Central memory CD8-positive, alpha-beta T cell (primary cell): ENCODE results near the gene SMC6.

Experiments used
- ATAC-seq: fragments of 150-1000 bp; cut with Tn5 transposase; replicated peaks from 2 replicates; pipeline ENCODE4 v1.10.0; 2022; ENCODE audit warnings: mild to moderate bottlenecking, moderate FRiP score, moderate number of reproducible peaks; ENCODE audit not compliant: poor library complexity, severe bottlenecking; ENCODE audit errors: extremely low read depth
- DNase-seq, 2 donors: peaks; one replicate each; pipeline ENCODE4 v3.0.0; 2021; ENCODE audit warnings: low spot score in 2 of 2
- H3K27ac Mint-ChIP-seq: one replicate; pipeline ENCODE4 v1.8.0; 2022; ENCODE audit warnings: low read depth, mild to moderate bottlenecking, moderate library complexity, mixed read lengths
- H3K27me3 Mint-ChIP-seq: one replicate; pipeline ENCODE4 v1.8.0; 2022; ENCODE audit warnings: mixed read lengths
- H3K36me3 Mint-ChIP-seq: one replicate; pipeline ENCODE4 v1.8.0; 2022; ENCODE audit warnings: mild to moderate bottlenecking, moderate library complexity, mixed read lengths; ENCODE audit not compliant: insufficient read depth
- H3K4me1 Mint-ChIP-seq: one replicate; pipeline ENCODE4 v1.8.0; 2022; ENCODE audit warnings: mixed read lengths
- H3K4me3 Mint-ChIP-seq: one replicate; pipeline ENCODE4 v1.8.0; 2022; ENCODE audit warnings: mild to moderate bottlenecking, moderate library complexity, mixed read lengths
- H3K9me3 Mint-ChIP-seq: one replicate; pipeline ENCODE4 v1.8.0; 2022; ENCODE audit warnings: mixed read lengths

SMC6 gene

GRCh38 chr2:17754773-17755425, 1.3 kb upstream of the SMC6 start:
- Mint-ChIP-seq H3K9me3 (no peaks in the 10 kb centered on the region), H3K27ac (peak overlapping the region; percentile 97), H3K4me3 (peak overlapping the region; percentile 88), H3K27me3 (no peaks in the 10 kb centered on the region), H3K4me1 (peaks cover 27% of the 10 kb centered on the region), H3K36me3 (peaks cover 10% of the 10 kb centered on the region)
- DNase-seq (no peak), ATAC-seq (no peak)

GRCh38 chr2:17752892-17753802, 463 bp downstream of the SMC6 start:
- DNase-seq (no peak), ATAC-seq (peak; percentile 44)
- Mint-ChIP-seq H3K4me3 (peak overlapping the region; percentile 88), H3K4me1 (peaks cover 29% of the 10 kb centered on the region), H3K9me3 (no peaks in the 10 kb centered on the region), H3K27me3 (no peaks in the 10 kb centered on the region), H3K36me3 (peaks cover 10% of the 10 kb centered on the region), H3K27ac (peak overlapping the region; percentile 97)

- no peaks in the 10 kb centered on the region for H3K9me3 Mint-ChIP-seq
- no peaks in the 10 kb centered on the region for H3K27me3 Mint-ChIP-seq
- DNase-seq (no peak), ATAC-seq (no peak)
- peaks cover 29% of the 10 kb centered on the region for H3K4me1 Mint-ChIP-seq
- no peak overlapping the region for H3K27ac Mint-ChIP-seq
- H3K36me3 Mint-ChIP-seq, result peaks cover 10% of the 10 kb centered on the region
- H3K4me3 Mint-ChIP-seq, result peak overlapping the region; percentile 88
Measured at GRCh38 chr2:17752246-17752645, 1.4 kb downstream of the SMC6 start.

GRCh38 chr2:17749753-17750438, 3.7 kb downstream of the SMC6 start:
- DNase-seq (no peak), ATAC-seq (no peak)
- H3K4me1 Mint-ChIP-seq, result peaks cover 26% of the 10 kb centered on the region
- H3K4me3 Mint-ChIP-seq, result peak overlapping the region; percentile 19
- no peaks in the 10 kb centered on the region for H3K27me3 Mint-ChIP-seq
- H3K27ac Mint-ChIP-seq, result peak overlapping the region; percentile 67
- peaks cover 13% of the 10 kb centered on the region for H3K36me3 Mint-ChIP-seq
- H3K9me3 Mint-ChIP-seq, result no peaks in the 10 kb centered on the region

GRCh38 chr2:17748745-17749144, 4.9 kb downstream of the SMC6 start:
- ATAC-seq (no peak), DNase-seq (no peak)
- Mint-ChIP-seq H3K36me3 (peaks cover 14% of the 10 kb centered on the region), H3K4me1 (peaks cover 20% of the 10 kb centered on the region), H3K9me3 (no peaks in the 10 kb centered on the region), H3K27ac (no peak overlapping the region), H3K4me3 (no peak overlapping the region), H3K27me3 (no peaks in the 10 kb centered on the region)

GRCh38 chr2:17747684-17748452, 5.7 kb downstream of the SMC6 start:
- Mint-ChIP-seq H3K9me3 (no peaks in the 10 kb centered on the region), H3K4me3 (no peak overlapping the region), H3K4me1 (peaks cover 18% of the 10 kb centered on the region), H3K27me3 (no peaks in the 10 kb centered on the region), H3K36me3 (peaks cover 12% of the 10 kb centered on the region), H3K27ac (no peak overlapping the region)
- ATAC-seq, result no peak
- DNase-seq, result no peak

- DNase-seq (no peak), ATAC-seq (no peak)
- Mint-ChIP-seq H3K27me3 (no peaks in the 10 kb centered on the region), H3K9me3 (no peaks in the 10 kb centered on the region), H3K4me1 (no peaks in the 10 kb centered on the region), H3K4me3 (no peak overlapping the region), H3K27ac (peak overlapping the region; percentile 63), H3K36me3 (peaks cover 39% of the 10 kb centered on the region)
Measured at GRCh38 chr2:17740203-17740602, 13.4 kb downstream of the SMC6 start.

GRCh38 chr2:17736989-17737388, 16.6 kb downstream of the SMC6 start:
- H3K36me3 Mint-ChIP-seq, result peaks cover 39% of the 10 kb centered on the region
- H3K27ac Mint-ChIP-seq, result no peak overlapping the region
- no peaks in the 10 kb centered on the region for H3K4me1 Mint-ChIP-seq

GRCh38 chr2:17735864-17736263, 17.7 kb downstream of the SMC6 start:
- no peaks in the 10 kb centered on the region for H3K27me3 Mint-ChIP-seq
- ATAC-seq (no peak), DNase-seq (no peak)
- H3K9me3 Mint-ChIP-seq, result no peaks in the 10 kb centered on the region
- H3K27ac Mint-ChIP-seq, result no peak overlapping the region
- no peak overlapping the region for H3K4me3 Mint-ChIP-seq
- no peaks in the 10 kb centered on the region for H3K4me1 Mint-ChIP-seq
- peaks cover 38% of the 10 kb centered on the region for H3K36me3 Mint-ChIP-seq

More at GRCh38 chr2:17736989-17737388, 16.6 kb downstream of the SMC6 start:
- H3K27me3 Mint-ChIP-seq, result no peaks in the 10 kb centered on the region
- DNase-seq (no peak), ATAC-seq (no peak)
- no peaks in the 10 kb centered on the region for H3K9me3 Mint-ChIP-seq
- no peak overlapping the region for H3K4me3 Mint-ChIP-seq

GRCh38 chr2:17733599-17733998, 20.0 kb downstream of the SMC6 start:
- Mint-ChIP-seq H3K27me3 (no peaks in the 10 kb centered on the region), H3K9me3 (no peaks in the 10 kb centered on the region), H3K4me3 (no peak overlapping the region), H3K4me1 (no peaks in the 10 kb centered on the region), H3K36me3 (peaks cover 38% of the 10 kb centered on the region), H3K27ac (no peak overlapping the region)
- no peak for ATAC-seq
- no peak for DNase-seq

- Mint-ChIP-seq H3K27me3 (no peaks in the 10 kb centered on the region), H3K9me3 (no peaks in the 10 kb centered on the region), H3K4me3 (no peak overlapping the region), H3K36me3 (peaks cover 28% of the 10 kb centered on the region), H3K4me1 (no peaks in the 10 kb centered on the region), H3K27ac (no peak overlapping the region)
- ATAC-seq (no peak), DNase-seq (no peak)
Measured at GRCh38 chr2:17729880-17730279, 23.7 kb downstream of the SMC6 start.

- ATAC-seq (no peak), DNase-seq (no peak)
- Mint-ChIP-seq H3K36me3 (peaks cover 24% of the 10 kb centered on the region), H3K27ac (no peak overlapping the region), H3K27me3 (no peaks in the 10 kb centered on the region), H3K4me3 (no peak overlapping the region), H3K9me3 (no peaks in the 10 kb centered on the region), H3K4me1 (no peaks in the 10 kb centered on the region)
Measured at GRCh38 chr2:17728210-17728609, 25.4 kb downstream of the SMC6 start.
